H1 (cell line): ENCODE measurements around the gene SLC39A8. TPM values are rescaled to one million over a fixed set of nuclear protein-coding genes. Genes with fewer than 3 reads are reported as not detected.

Experiments used
- CTCF ChIA-PET: fragments of 300-600 bp; sonication (Branson Sonifier 250); formaldehyde crosslinking; loops from one replicate; lab custom pipeline; 2021; ENCODE audit not compliant: partially characterized antibody; lab: Charles Lee
- POLR2A ChIA-PET: fragments of 300-600 bp; sonication (Branson Sonifier 250); formaldehyde crosslinking; loops from one replicate; lab custom pipeline; 2021; ENCODE audit warnings: inconsistent platforms; ENCODE audit not compliant: partially characterized antibody; lab: Charles Lee
- DNase-seq, 2 experiments: peaks; one replicate each; pipeline versions ENCODE4 v3.0.0 to v3.0.0-alpha.2; 2010 to 2022; ENCODE audit warnings: low spot score in 2 of 2, low read depth in 1 of 2, mixed read lengths in 1 of 2
- FAIRE-seq: peaks from 2 replicates; lab custom pipeline; 2011; peaks lifted over from hg19 to GRCh38; lab: Jason Lieb, UNC
- H2AFZ ChIP-seq: 2 replicates; pipeline ENCODE4 v1.8.1; 2012; ENCODE audit warnings: low read length, inconsistent platforms
- H2AK5ac ChIP-seq: 2 replicates; pipeline ENCODE4 v1.6.1; 2013; ENCODE audit warnings: low read depth, low read length
- H2BK120ac ChIP-seq: replicated peaks from 2 replicates; pipeline ENCODE3; 2013; ENCODE audit warnings: low read depth, low read length, inconsistent platforms
- H2BK12ac ChIP-seq: 2 replicates; pipeline ENCODE4 v1.6.1; 2013; ENCODE audit warnings: low read depth, low read length
- H2BK15ac ChIP-seq: 2 replicates; pipeline ENCODE4 v1.6.1; 2013; ENCODE audit warnings: low read length
- H2BK20ac ChIP-seq: 2 replicates; pipeline ENCODE4 v1.6.1; 2013; ENCODE audit warnings: low read length
- H2BK5ac ChIP-seq: 2 replicates; pipeline ENCODE4 v1.6.1; 2013; ENCODE audit warnings: low read depth, low read length
- H3K14ac ChIP-seq: 2 replicates; pipeline ENCODE4 v1.6.1; 2013; ENCODE audit warnings: inconsistent platforms; ENCODE audit not compliant: insufficient read length
- H3K18ac ChIP-seq: 2 replicates; pipeline ENCODE4 v1.6.1; 2013; ENCODE audit warnings: low read length; ENCODE audit errors: extremely low read depth
- H3K23ac ChIP-seq: 2 replicates; pipeline ENCODE4 v1.6.1; 2013; ENCODE audit warnings: inconsistent platforms; ENCODE audit not compliant: insufficient read length
- H3K23me2 ChIP-seq: 2 replicates; pipeline ENCODE4 v1.6.1; 2013; ENCODE audit warnings: low read depth, low read length
- H3K27ac ChIP-seq: 2 replicates; pipeline ENCODE4 v1.6.1; 2011; ENCODE audit warnings: low read depth, low read length, inconsistent platforms
- H3K27me3 ChIP-seq, 4 experiments: replicated peaks in 1 of 4; 1 replicate in 1 of 4; 2 replicates in 3 of 4; pipeline versions ENCODE4 v1.6.1 to v1.8.1; 2011 to 2013; ENCODE audit warnings: low read length in 3 of 4, mild to moderate bottlenecking in 3 of 4, inconsistent platforms in 2 of 4, mixed read lengths in 2 of 4, moderate library complexity in 1 of 4; ENCODE audit not compliant: control insufficient read depth in 3 of 4, insufficient read depth in 3 of 4; ENCODE audit errors: extremely low read depth in 1 of 4
- H3K36me3 ChIP-seq, 4 experiments: 2 replicates each; pipeline versions ENCODE4 v1.6.1 to v1.8.1; 2011 to 2013; ENCODE audit warnings: mild to moderate bottlenecking in 4 of 4, low read length in 3 of 4, moderate library complexity in 2 of 4, control low read depth in 1 of 4, inconsistent platforms in 1 of 4; ENCODE audit not compliant: insufficient read depth in 4 of 4, control insufficient read depth in 2 of 4
- H3K4ac ChIP-seq: replicated peaks from 2 replicates; pipeline ENCODE3; 2013; ENCODE audit warnings: low read length, low read depth, mixed read lengths, inconsistent platforms; ENCODE audit not compliant: insufficient read length
- H3K4me1 ChIP-seq, 4 experiments: replicated peaks in 1 of 4; 1 replicate in 1 of 4; 2 replicates in 3 of 4; pipeline versions ENCODE4 v1.6.1 to v1.8.1; 2011 to 2013; ENCODE audit warnings: low read length in 3 of 4, inconsistent platforms in 2 of 4, mixed read lengths in 1 of 4; ENCODE audit not compliant: insufficient read depth in 4 of 4, control insufficient read depth in 3 of 4
- H3K4me2 ChIP-seq, 2 experiments: 2 replicates each; pipeline versions ENCODE4 v1.6.1 to v1.8.1; 2011 to 2013; ENCODE audit warnings: low read depth in 2 of 2, low read length in 2 of 2, control low read depth in 1 of 2, inconsistent platforms in 1 of 2, mild to moderate bottlenecking in 1 of 2; ENCODE audit not compliant: insufficient read depth in 1 of 2
- H3K4me3 ChIP-seq, 4 experiments: fragments of 200-600, 300-600 bp in 1 of 4; sonication (generic), shearing (Covaris generic), sonication (Bioruptor Twin) in 1 of 4; 2 replicates each; pipeline versions ENCODE4 v1.5.1 to v1.8.1; 2011 to 2016; ENCODE audit warnings: low read length in 4 of 4, low read depth in 3 of 4, control low read depth in 2 of 4, inconsistent platforms in 2 of 4, mild to moderate bottlenecking in 2 of 4, mixed read lengths in 1 of 4, moderate library complexity in 1 of 4; ENCODE audit not compliant: insufficient read depth in 2 of 4; ENCODE audit errors: extremely low read depth in 1 of 4
- H3K56ac ChIP-seq: replicated peaks from 2 replicates; pipeline ENCODE3; 2013; ENCODE audit warnings: low read depth, mild to moderate bottlenecking, mixed read lengths, low read length, inconsistent platforms; ENCODE audit not compliant: insufficient read length
- H3K79me1 ChIP-seq: 2 replicates; pipeline ENCODE4 v1.6.1; 2013; ENCODE audit warnings: low read depth, low read length, control low read depth
- H3K79me2 ChIP-seq, 2 experiments: 2 replicates each; pipeline versions ENCODE4 v1.6.1 to v1.8.1; 2012 to 2013; ENCODE audit warnings: low read length in 2 of 2, mild to moderate bottlenecking in 2 of 2, inconsistent platforms in 1 of 2; ENCODE audit not compliant: insufficient read depth in 2 of 2, control insufficient read depth in 1 of 2
- H3K9ac ChIP-seq, 4 experiments: replicated peaks in 1 of 4; 1 replicate in 1 of 4; 2 replicates in 3 of 4; pipeline versions ENCODE4 v1.6.1 to v1.8.1; 2011 to 2013; ENCODE audit warnings: low read depth in 3 of 4, low read length in 3 of 4, control low read depth in 2 of 4, mild to moderate bottlenecking in 2 of 4, moderate library complexity in 2 of 4, inconsistent platforms in 1 of 4; ENCODE audit errors: extremely low read depth in 1 of 4
- H3K9me3 ChIP-seq, 2 experiments: 2 replicates each; pipeline versions ENCODE4 v1.6.1 to v1.8.1; 2012 to 2013; ENCODE audit warnings: mild to moderate bottlenecking in 2 of 2, moderate library complexity in 2 of 2, control low read depth in 1 of 2, inconsistent platforms in 1 of 2, low read depth in 1 of 2, low read length in 1 of 2, mixed read lengths in 1 of 2; ENCODE audit not compliant: insufficient read depth in 2 of 2
- H4K20me1 ChIP-seq, 2 experiments: replicated peaks in 1 of 2; 2 replicates each; pipeline versions ENCODE3 to v1.8.1; 2011 to 2013; ENCODE audit warnings: inconsistent platforms in 2 of 2, low read length in 2 of 2, mild to moderate bottlenecking in 1 of 2; ENCODE audit not compliant: insufficient read depth in 2 of 2, control insufficient read depth in 1 of 2
- H4K5ac ChIP-seq: 2 replicates; pipeline ENCODE4 v1.6.1; 2013; ENCODE audit warnings: low read length, low read depth, mixed read lengths, inconsistent platforms; ENCODE audit not compliant: insufficient read length
- H4K8ac ChIP-seq: 2 replicates; pipeline ENCODE4 v1.8.0; 2013; ENCODE audit warnings: mild to moderate bottlenecking, moderate library complexity, low read length, inconsistent platforms; ENCODE audit not compliant: insufficient read depth; ENCODE audit errors: extremely low read depth
- H4K91ac ChIP-seq: replicated peaks from 2 replicates; pipeline ENCODE3; 2013; ENCODE audit warnings: low read length, mixed read lengths, inconsistent platforms; ENCODE audit not compliant: insufficient read length
- BRCA1 ChIP-seq: IDR thresholded peaks from 2 replicates; pipeline ENCODE4 v1.6.1; 2012; ENCODE audit warnings: low read depth, low read length, improper control_type of control experiment
- EGR1 ChIP-seq: IDR thresholded peaks from 2 replicates; pipeline ENCODE4 v1.6.1; 2011; ENCODE audit warnings: low read depth, low read length, borderline replicate concordance
- EP300 ChIP-seq, 2 experiments: IDR thresholded peaks; 1 replicate in 1 of 2; 2 replicates in 1 of 2; pipeline ENCODE4 v1.6.1; 2011 to 2012; ENCODE audit warnings: low read depth in 2 of 2, low read length in 2 of 2, mild to moderate bottlenecking in 2 of 2, borderline replicate concordance in 1 of 2, inconsistent platforms in 1 of 2, moderate library complexity in 1 of 2
- GTF2F1 ChIP-seq: IDR thresholded peaks from 2 replicates; pipeline ENCODE4 v1.6.1; 2012; ENCODE audit warnings: low read depth, low read length, improper control_type of control experiment, borderline replicate concordance
- HDAC6 ChIP-seq: IDR thresholded peaks from one replicate; pipeline ENCODE4 v1.7.1; 2012; ENCODE audit warnings: low read depth, mild to moderate bottlenecking, inconsistent platforms, low read length, moderate library complexity
- KDM4A ChIP-seq: IDR thresholded peaks from one replicate; pipeline ENCODE4 v1.7.1; 2012; ENCODE audit warnings: low read depth, mild to moderate bottlenecking, moderate library complexity, low read length, inconsistent platforms; ENCODE audit not compliant: severe bottlenecking
- NANOG ChIP-seq: IDR thresholded peaks from 2 replicates; pipeline ENCODE4 v1.6.1; 2011; ENCODE audit warnings: low read length, low read depth, mild to moderate bottlenecking, inconsistent platforms; ENCODE audit not compliant: insufficient read depth, poor library complexity, severe bottlenecking
- POLR2AphosphoS5 ChIP-seq: IDR thresholded peaks from 2 replicates; pipeline ENCODE4 v1.6.1; 2011; ENCODE audit warnings: low read depth, low read length
- TAF1 ChIP-seq: IDR thresholded peaks from 2 replicates; pipeline ENCODE4 v1.6.1; 2011; ENCODE audit warnings: mild to moderate bottlenecking, low read depth, low read length
- TAF7 ChIP-seq: optimal IDR thresholded peaks from 2 replicates; pipeline ENCODE3; 2011; ENCODE audit warnings: low read depth, mild to moderate bottlenecking, inconsistent platforms, low read length, moderate library complexity, borderline replicate concordance
- TEAD4 ChIP-seq: IDR thresholded peaks from 2 replicates; pipeline ENCODE4 v1.6.1; 2012; ENCODE audit warnings: low read depth, low read length, inconsistent platforms, mixed read lengths
- ZNF274 ChIP-seq: IDR thresholded peaks from 2 replicates; pipeline ENCODE4 v1.7.0; 2012; ENCODE audit warnings: low read length, borderline replicate concordance; ENCODE audit errors: extremely low read depth
- WGBS, 2 experiments: shearing (Covaris generic) in 1 of 2; methylation state at CpG; one replicate each; pipeline versions ENCODE4 v1.1.6 to v1.1.7; 2013 to 2015; ENCODE audit warnings: low lambda C conversion rate in 2 of 2, mixed read lengths in 2 of 2, inconsistent platforms in 1 of 2, low coverage in 1 of 2, missing lambda C conversion rate in 1 of 2; ENCODE audit not compliant: insufficient replicate concordance in 2 of 2, insufficient coverage in 1 of 2, insufficient read length in 1 of 2; ENCODE audit errors: extremely low coverage in 1 of 2, missing lambda C conversion rate in 1 of 2; 5-methylcytosine and 5-hydroxymethylcytosine counted together
- polyA plus RNA-seq, 7 experiments: library from polyadenylated mRNA; depleted of rRNA in 3 of 7; stranded (reverse) in 5 of 7; unstranded in 2 of 7; fragments of >200 nt in 5 of 7; fragments of 200-250 nt in 2 of 7; gene quantifications; 1 replicate in 5 of 7; 2 replicates in 1 of 7; 4 replicates in 1 of 7; pipeline versions ENCODE4 v1.2.1 to v1.2.3, GENCODE V29; 2011 to 2013; ENCODE audit warnings: missing spikeins in 2 of 7, mixed read lengths in 2 of 7
- total RNA-seq: library from RNA; stranded (reverse); fragmentation: NEBNext Ultra II Directional; extraction: Animal tissue kit (Norgen Biotek cat#: 25700); gene quantifications from 2 replicates; pipeline ENCODE4 v1.2.1, GENCODE V29; 2021
- TF ChIP-seq, protein P1 (sequence below): IDR thresholded peaks from 2 replicates; pipeline ENCODE4 v1.6.1; 2011; ENCODE audit warnings: low read length, improper control_type of control experiment

Gene SLC39A8
- total and polyA plus RNA-seq, 2 of the 8 experiments (the other 6 are each of a cell fraction or from before 2014, with no cell fraction given) = 6.4 to 38.7 TPM

DNA sequence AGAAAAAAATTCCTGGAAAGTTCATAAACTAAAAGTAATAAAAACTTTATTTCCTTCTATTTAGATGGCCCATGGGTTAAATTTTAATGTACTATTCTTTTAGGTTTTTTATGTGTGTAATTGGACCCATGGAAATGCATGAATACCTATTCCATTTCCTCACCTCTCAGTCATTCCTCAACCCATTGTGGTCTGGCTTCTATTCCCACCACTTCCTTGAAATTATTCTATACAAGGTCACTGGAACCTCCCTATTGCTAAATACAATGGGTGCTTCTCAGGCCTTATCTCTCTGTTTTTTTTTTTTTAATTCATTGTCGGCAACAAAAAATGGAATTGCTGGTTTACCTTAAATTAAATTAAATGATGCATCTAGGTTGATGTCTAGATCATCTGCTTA lies 17.2 kb downstream of the SLC39A8 start:
- FAIRE-seq (no peak), DNase-seq (no peak)
- ChIA-PET CTCF (no interaction called here), POLR2A (no interaction called here)
- H2BK5ac ChIP-seq = no peak overlapping the region
- H2BK12ac ChIP-seq = no peak overlapping the region
- no peak overlapping the region for H3K9ac ChIP-seq
- no peak overlapping the region for H3K56ac ChIP-seq
- WGBS, 2 experiments = 80% methylated on average over 1 of the region's 1 CpG; no CpG with 5 or more reads in 1 of the 2 experiments
- H3K4ac ChIP-seq = no peak overlapping the region
- H3K4me3 ChIP-seq = no peak overlapping the region
- H2AFZ ChIP-seq = no peak overlapping the region
- no peaks in the 10 kb centered on the region for H3K9me3 ChIP-seq
- no peak overlapping the region for H3K4me2 ChIP-seq
- H3K27me3 ChIP-seq = no peaks in the 10 kb centered on the region
- no peaks in the 10 kb centered on the region for H3K79me1 ChIP-seq
- H2BK20ac ChIP-seq = no peak overlapping the region
- no peak overlapping the region for H3K27ac ChIP-seq
- peaks cover 0 to 7% (median 1%) of the 10 kb centered on the region in 4 experiments; a peak in 2 of 7 replicates for H3K4me1 ChIP-seq
- peaks cover 0 to 3% of the 10 kb centered on the region in 2 experiments; a peak in 1 of 4 replicates for H3K79me2 ChIP-seq
- H3K23me2 ChIP-seq = no peaks in the 10 kb centered on the region
- H3K36me3 ChIP-seq = no peaks in the 10 kb centered on the region
- no peak overlapping the region for H3K14ac ChIP-seq
- no peaks in the 10 kb centered on the region for H4K20me1 ChIP-seq
- no peak overlapping the region for H4K8ac ChIP-seq
- no peak overlapping the region for H2AK5ac ChIP-seq
- no peak overlapping the region for H3K18ac ChIP-seq
- H2BK120ac ChIP-seq = no peak overlapping the region
- H4K5ac ChIP-seq = no peak overlapping the region
- no peak overlapping the region for H4K91ac ChIP-seq
- H2BK15ac ChIP-seq = no peak overlapping the region
- no peak overlapping the region for H3K23ac ChIP-seq
- no peak for TF ChIP-seq BRCA1
- no peak for TF ChIP-seq HDAC6
- no peak for TF ChIP-seq ZNF274
- TF ChIP-seq GTF2F1 = no peak
- no peak for TF ChIP-seq TEAD4
- TF ChIP-seq TAF1 = no peak
- TF ChIP-seq, protein P1, sequence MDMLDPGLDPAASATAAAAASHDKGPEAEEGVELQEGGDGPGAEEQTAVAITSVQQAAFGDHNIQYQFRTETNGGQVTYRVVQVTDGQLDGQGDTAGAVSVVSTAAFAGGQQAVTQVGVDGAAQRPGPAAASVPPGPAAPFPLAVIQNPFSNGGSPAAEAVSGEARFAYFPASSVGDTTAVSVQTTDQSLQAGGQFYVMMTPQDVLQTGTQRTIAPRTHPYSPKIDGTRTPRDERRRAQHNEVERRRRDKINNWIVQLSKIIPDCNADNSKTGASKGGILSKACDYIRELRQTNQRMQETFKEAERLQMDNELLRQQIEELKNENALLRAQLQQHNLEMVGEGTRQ = no peak
- TF ChIP-seq EGR1 = no peak
- no peak for TF ChIP-seq POLR2AphosphoS5
- no peak for TF ChIP-seq KDM4A
- no peak for TF ChIP-seq NANOG
- no peak for TF ChIP-seq TAF7
- TF ChIP-seq EP300 (IDR thresholded peaks at IDR 0.05; ENCODE audit: borderline replicate concordance in 1 of 2, low read depth in 2 of 2, low read length in 2 of 2) = no peak
